HFFc6 (cell line): ENCODE results near the gene MMP17. TPM values are rescaled to one million over a fixed set of nuclear protein-coding genes. Genes with fewer than 3 reads are reported as not detected.

Source experiments
- DNase-seq: peaks from one replicate; pipeline ENCODE4 v3.0.0-alpha.2; 2018
- H3K27ac Mint-ChIP-seq: 2 replicates; pipeline ENCODE4 v1.8.0; 2020; ENCODE audit warnings: mild to moderate bottlenecking, mixed read lengths
- H3K27me3 Mint-ChIP-seq: 2 replicates; pipeline ENCODE4 v1.8.0; 2021; ENCODE audit warnings: mild to moderate bottlenecking, moderate library complexity, mixed read lengths; ENCODE audit not compliant: insufficient read depth
- H3K36me3 Mint-ChIP-seq: 2 replicates; pipeline ENCODE4 v1.8.0; 2021; ENCODE audit warnings: low read depth, mixed read lengths
- H3K4me1 Mint-ChIP-seq: 2 replicates; pipeline ENCODE4 v1.8.0; 2020; ENCODE audit warnings: low read depth, mixed read lengths
- H3K4me3 Mint-ChIP-seq: 2 replicates; pipeline ENCODE4 v1.8.0; 2020; ENCODE audit warnings: mild to moderate bottlenecking, moderate library complexity, mixed read lengths
- H3K9me3 Mint-ChIP-seq: 2 replicates; pipeline ENCODE4 v1.8.0; 2020; ENCODE audit warnings: mild to moderate bottlenecking, mixed read lengths
- total RNA-seq, 6 experiments: library from RNA; stranded (reverse); fragmentation: NEBNext Ultra II Directional; extraction: Animal tissue kit (Norgen Biotek cat#: 25700); gene quantifications; 2 replicates in 1 of 6; 3 replicates in 5 of 6; pipeline ENCODE4 v1.2.3, GENCODE V29; 2021
- TF ChIP-seq, protein P1 (sequence below): fragments of 200-600 bp; sonication (generic); IDR thresholded peaks from 2 replicates; pipeline ENCODE4 v1.5.0; 2021; ENCODE audit warnings: antibody characterized with exemption, mild to moderate bottlenecking

The MMP17 gene
- total RNA-seq, 6 experiments from 2014 or later: 23.9 to 31.5 (median 26.6) TPM

DNA sequence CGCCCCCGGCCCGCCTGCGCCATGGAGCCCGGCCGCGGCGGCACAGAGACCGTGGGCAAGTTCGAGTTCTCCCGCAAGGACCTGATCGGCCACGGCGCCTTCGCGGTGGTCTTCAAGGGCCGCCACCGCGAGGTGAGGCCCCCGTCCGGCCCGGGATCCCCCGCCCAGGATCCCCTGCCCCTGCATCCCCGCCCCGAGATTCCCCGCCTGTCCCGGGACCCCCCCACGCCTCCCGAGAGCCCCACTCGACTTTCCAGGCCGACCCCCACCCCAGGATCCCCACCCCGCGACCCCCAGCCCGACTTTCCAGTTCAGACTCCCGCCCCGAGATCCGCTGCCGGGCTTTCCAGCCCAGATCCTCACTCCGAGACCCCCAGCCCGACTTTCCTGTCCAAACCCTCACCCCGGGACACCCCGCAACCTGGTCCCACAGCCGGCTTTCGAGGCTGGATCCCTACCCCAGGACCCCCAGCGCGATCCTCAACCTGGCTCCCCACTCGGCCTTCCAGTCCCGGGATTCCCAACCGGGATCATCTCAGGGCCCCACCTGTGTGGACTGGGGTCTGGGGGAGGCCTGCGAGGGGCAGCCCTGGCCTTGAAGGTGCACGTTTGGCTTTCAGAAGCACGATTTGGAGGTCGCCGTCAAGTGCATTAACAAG lies 66.9 kb downstream of the MMP17 start:
- no peaks in the 10 kb centered on the region for H3K9me3 Mint-ChIP-seq
- no peaks in the 10 kb centered on the region for H3K36me3 Mint-ChIP-seq
- no peak for DNase-seq
- H3K4me3 Mint-ChIP-seq: peak overlapping the region; percentile 87
- H3K27me3 Mint-ChIP-seq: peaks cover 3% of the 10 kb centered on the region
- peak overlapping the region; percentile 85 for H3K27ac Mint-ChIP-seq
- H3K4me1 Mint-ChIP-seq: peaks cover 20% of the 10 kb centered on the region
- TF ChIP-seq, protein P1, sequence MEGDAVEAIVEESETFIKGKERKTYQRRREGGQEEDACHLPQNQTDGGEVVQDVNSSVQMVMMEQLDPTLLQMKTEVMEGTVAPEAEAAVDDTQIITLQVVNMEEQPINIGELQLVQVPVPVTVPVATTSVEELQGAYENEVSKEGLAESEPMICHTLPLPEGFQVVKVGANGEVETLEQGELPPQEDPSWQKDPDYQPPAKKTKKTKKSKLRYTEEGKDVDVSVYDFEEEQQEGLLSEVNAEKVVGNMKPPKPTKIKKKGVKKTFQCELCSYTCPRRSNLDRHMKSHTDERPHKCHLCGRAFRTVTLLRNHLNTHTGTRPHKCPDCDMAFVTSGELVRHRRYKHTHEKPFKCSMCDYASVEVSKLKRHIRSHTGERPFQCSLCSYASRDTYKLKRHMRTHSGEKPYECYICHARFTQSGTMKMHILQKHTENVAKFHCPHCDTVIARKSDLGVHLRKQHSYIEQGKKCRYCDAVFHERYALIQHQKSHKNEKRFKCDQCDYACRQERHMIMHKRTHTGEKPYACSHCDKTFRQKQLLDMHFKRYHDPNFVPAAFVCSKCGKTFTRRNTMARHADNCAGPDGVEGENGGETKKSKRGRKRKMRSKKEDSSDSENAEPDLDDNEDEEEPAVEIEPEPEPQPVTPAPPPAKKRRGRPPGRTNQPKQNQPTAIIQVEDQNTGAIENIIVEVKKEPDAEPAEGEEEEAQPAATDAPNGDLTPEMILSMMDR: no peak

DNA sequence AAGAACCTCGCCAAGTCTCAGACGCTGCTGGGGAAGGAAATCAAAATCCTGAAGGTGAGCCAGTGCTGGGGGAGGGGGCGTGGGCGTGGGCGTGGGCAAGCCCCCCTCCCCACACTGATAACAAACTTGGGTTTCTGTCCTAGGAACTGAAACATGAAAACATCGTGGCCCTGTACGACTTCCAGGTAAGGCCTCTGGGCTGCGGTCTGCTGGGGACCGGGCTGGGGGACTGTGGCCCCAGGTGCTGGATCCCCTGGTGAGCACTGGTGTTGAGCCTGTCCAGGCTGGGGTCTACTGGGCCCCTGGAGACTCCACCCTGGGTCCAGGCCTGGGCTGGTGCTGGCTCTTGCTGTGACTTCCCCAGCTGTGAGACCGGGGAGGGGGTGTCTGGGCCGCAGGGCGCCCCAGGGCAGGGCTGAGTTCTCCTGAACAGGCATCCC lies 67.5 kb downstream of the MMP17 start:
- Mint-ChIP-seq H3K27ac (peak overlapping the region; percentile 85), H3K4me1 (peaks cover 23% of the 10 kb centered on the region), H3K27me3 (peaks cover 2% of the 10 kb centered on the region; the same call in 1 of the 2 replicates), H3K36me3 (no peaks in the 10 kb centered on the region), H3K4me3 (peak overlapping the region; percentile 87), H3K9me3 (no peaks in the 10 kb centered on the region)
- no peak for DNase-seq
- TF ChIP-seq, protein P1: no peak

DNA sequence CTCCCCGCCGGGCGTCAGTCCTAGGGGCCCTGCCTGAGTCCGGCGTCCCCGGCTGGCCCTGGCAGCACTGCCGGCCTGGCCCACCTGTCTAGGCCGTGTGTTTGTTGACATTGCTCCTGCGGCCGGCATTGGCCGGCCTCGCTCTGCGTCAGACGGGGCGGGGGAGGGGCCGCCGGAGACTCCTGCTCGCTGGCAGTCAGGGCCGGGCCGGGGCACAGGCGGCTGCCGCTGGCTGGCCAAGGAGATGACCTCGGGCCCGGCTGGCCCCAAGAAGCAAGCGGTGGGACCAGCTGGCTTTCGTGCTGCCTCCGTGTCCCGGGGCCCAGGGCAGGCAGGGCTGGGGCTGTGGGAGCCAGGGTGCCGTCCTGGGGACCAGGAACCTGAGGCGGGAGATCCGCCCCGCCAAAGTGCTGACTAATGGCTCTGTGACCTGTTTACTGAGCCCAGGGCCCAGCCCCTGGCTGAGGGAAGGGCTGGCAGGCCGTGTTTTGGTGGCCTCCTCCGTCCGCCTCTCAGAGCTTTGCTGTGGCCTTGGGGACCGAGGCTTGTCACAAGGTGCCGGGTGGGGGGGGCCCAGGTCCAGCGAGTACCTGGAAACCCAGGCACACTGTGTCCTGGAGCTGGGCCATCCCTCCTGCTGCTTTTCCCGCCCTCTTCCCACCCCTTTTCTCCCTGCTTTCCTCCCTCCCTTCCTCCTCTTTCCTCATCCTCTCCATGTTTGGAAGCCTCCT lies 68.1 kb downstream of the MMP17 start:
- Mint-ChIP-seq H3K36me3 (no peaks in the 10 kb centered on the region), H3K27ac (peak overlapping the region; percentile 85), H3K4me3 (peak overlapping the region; percentile 87), H3K4me1 (peaks cover 23% of the 10 kb centered on the region), H3K9me3 (no peaks in the 10 kb centered on the region), H3K27me3 (peaks cover 2% of the 10 kb centered on the region; the same call in 1 of the 2 replicates)
- peak; percentile 87 for DNase-seq
- TF ChIP-seq, protein P1: no peak

DNA sequence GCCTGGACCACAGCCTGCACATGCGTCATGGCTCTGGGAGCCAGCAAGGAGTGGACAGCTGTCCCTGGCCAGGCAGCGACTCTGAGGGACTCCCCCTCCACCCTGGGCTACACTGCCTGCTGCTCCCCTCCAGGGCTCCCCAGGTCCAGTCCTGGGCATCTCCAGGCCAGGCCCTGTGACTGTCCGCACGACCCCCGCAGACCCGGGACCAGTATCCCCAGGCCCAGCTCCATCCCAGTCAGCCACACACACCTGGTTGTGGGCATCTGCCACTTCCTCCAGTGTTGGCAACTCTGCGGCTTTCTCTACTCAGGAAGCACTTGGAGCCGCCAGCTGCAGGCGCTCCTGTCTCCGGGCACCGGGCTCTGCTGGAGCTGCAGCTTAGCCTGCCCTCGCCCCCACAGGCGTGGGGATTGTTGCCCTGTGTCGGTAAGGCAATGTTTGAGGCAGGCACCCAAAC lies 68.6 kb downstream of the MMP17 start:
- TF ChIP-seq, protein P1: no peak
- Mint-ChIP-seq H3K9me3 (no peaks in the 10 kb centered on the region), H3K4me1 (peaks cover 23% of the 10 kb centered on the region), H3K27me3 (peaks cover 2% of the 10 kb centered on the region; the same call in 1 of the 2 replicates), H3K36me3 (no peaks in the 10 kb centered on the region), H3K27ac (peak overlapping the region; percentile 85), H3K4me3 (peak overlapping the region; percentile 87)
- DNase-seq: no peak

DNA sequence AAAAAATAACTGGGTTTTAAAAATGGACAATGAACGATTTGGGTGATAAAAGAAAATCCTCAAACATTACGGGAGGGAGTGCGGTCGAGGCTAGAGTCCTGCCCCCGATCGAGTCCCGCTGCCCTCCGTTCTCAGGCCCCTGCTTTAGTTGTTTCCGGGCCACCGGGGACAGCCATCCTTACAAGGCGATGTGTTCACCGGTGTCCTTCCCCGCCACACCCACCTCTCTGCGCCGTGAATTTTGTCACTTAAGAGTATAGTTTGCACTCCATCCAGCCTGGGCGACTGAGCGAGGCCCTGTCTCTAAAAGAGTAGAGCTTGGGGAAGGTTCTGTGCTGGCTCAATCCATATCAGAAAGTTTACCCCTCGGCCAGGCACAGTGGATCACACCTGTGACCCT lies 69.1 kb downstream of the MMP17 start:
- H3K9me3 Mint-ChIP-seq: no peaks in the 10 kb centered on the region
- TF ChIP-seq, protein P1: no peak
- H3K27me3 Mint-ChIP-seq: peaks cover 2% of the 10 kb centered on the region; the same call in 1 of the 2 replicates
- no peak for DNase-seq
- H3K27ac Mint-ChIP-seq: 0 out of 2 replicates have a peak overlapping the region, but pooled peaks have one; percentile 31
- H3K36me3 Mint-ChIP-seq: no peaks in the 10 kb centered on the region
- H3K4me1 Mint-ChIP-seq: peaks cover 23% of the 10 kb centered on the region
- no peak overlapping the region for H3K4me3 Mint-ChIP-seq
